Keratinocyte (primary cell): Measurements from ENCODE around the gene CILP2.

Source experiments
- CTCF ChIP-seq, 3 experiments: IDR thresholded peaks in 1 of 3; conservative IDR thresholded peaks in 1 of 3; optimal IDR thresholded peaks in 1 of 3; 2 replicates in 2 of 3; 3 replicates in 1 of 3; pipeline versions ENCODE3 to v1.5.1; 2011; ENCODE audit warnings: low read length in 3 of 3, mild to moderate bottlenecking in 3 of 3, moderate library complexity in 2 of 3, control low read depth in 1 of 3, inconsistent platforms in 1 of 3; ENCODE audit not compliant: insufficient read depth in 2 of 3; ENCODE audit errors: extremely low read depth in 1 of 3
- EZH2 ChIP-seq: IDR thresholded peaks from one replicate; pipeline ENCODE4 v1.6.1; 2012; ENCODE audit warnings: inconsistent platforms, mild to moderate bottlenecking, low read length, moderate library complexity

GRCh38 chr19:19540064-19540714 lies 2.1 kb downstream of the CILP2 start:
- TF ChIP-seq CTCF (optimal IDR thresholded peaks at IDR 0.05 in 1 of 3, IDR thresholded peaks at IDR 0.05 in 1 of 3, conservative IDR thresholded peaks at IDR 0.05 in 1 of 3; ENCODE audit: extremely low read depth in 1 of 3, insufficient read depth in 2 of 3, low read length in 3 of 3) (no peak), EZH2 (no peak)
